Left lung (tissue), 14 donors: Measurements from ENCODE around the gene TTLL3. TPM values are rescaled to one million over a fixed set of nuclear protein-coding genes. Genes with fewer than 3 reads are reported as not detected.
A peak's percentile ranks its signal among the peaks of the same experiment; 100 is the strongest.

Experiments
- ATAC-seq: fragments of 200-7000 bp; cut with Tn5 transposase; one replicate; pipeline ENCODE4 v1.9.1; 2020; ENCODE audit warnings: moderate library complexity
- DNase-seq, 4 donors: peaks; one replicate each; pipeline ENCODE4 v3.0.0-alpha.2; 2013 to 2020
- H3K27ac ChIP-seq, 2 donors: fragments of 200-600 bp; sonication (generic) in 1 of 2; one replicate each; pipeline versions ENCODE4 v1.5.0 to v1.8.0; 2020 to 2021
- H3K27me3 ChIP-seq, 2 donors: fragments of 200-600 bp; sonication (generic) in 1 of 2; one replicate each; pipeline versions ENCODE4 v1.5.0 to v1.8.0; 2020 to 2021
- H3K36me3 ChIP-seq, 2 donors: fragments of 200-600 bp; sonication (generic) in 1 of 2; one replicate each; pipeline versions ENCODE4 v1.5.0 to v1.8.0; 2020 to 2021
- H3K4me1 ChIP-seq, 2 donors: fragments of 200-600 bp; one replicate each; pipeline ENCODE4 v1.8.0; 2021
- H3K4me3 ChIP-seq, 2 donors: fragments of 200-600 bp; sonication (generic) in 1 of 2; one replicate each; pipeline versions ENCODE4 v1.5.0 to v1.8.0; 2020 to 2021; ENCODE audit warnings: mild to moderate bottlenecking in 1 of 2
- H3K9me3 ChIP-seq, 2 donors: fragments of 200-600 bp; sonication (generic) in 1 of 2; one replicate each; pipeline versions ENCODE4 v1.5.0 to v1.8.0; 2020 to 2021
- intact Hi-C, 2 donors: fragments of 100-400 bp; cut with DNase I; formaldehyde crosslinking; loops; one replicate each; pipeline versions ENCODE4 v1.11.2 to v1.14.2; 2022
- long read RNA-seq, 12 donors: library from polyadenylated mRNA in 2 of 12; unstranded in 2 of 12; transcript quantifications; one replicate each; pipeline ENCODE4 v2.0.0 and lab custom pipeline, GENCODE V29; 2019 to 2026
- polyA plus RNA-seq, 6 donors: library from polyadenylated mRNA; unstranded; fragments of 120-200 nt; gene quantifications; one replicate each; pipeline ENCODE4 v1.2.1, GENCODE V29; 2013; ENCODE audit not compliant: insufficient read length in 6 of 6
- total RNA-seq, 2 donors: library from RNA; stranded (reverse); fragmentation: NEBNext Ultra II Directional; extraction: Animal tissue kit (Norgen Biotek cat#: 25700); gene quantifications; one replicate each; pipeline ENCODE4 v1.2.1, GENCODE V29; 2021
- TF ChIP-seq, protein P1 (sequence below), 2 donors: fragments of 200-600 bp; sonication (generic) in 1 of 2; IDR thresholded peaks; one replicate each; pipeline versions ENCODE4 v1.5.0 to v1.8.0; 2021; ENCODE audit warnings: antibody characterized with exemption in 2 of 2
- donor health status: DM: no; HTN: yes; CAD: no.
- donor health status: DM: no; HTN: no; CAD: no.

TTLL3 gene
- total RNA-seq (10 to 100 TPM; 30.5 to 33.9 TPM), polyA plus RNA-seq (100 to 1,000 TPM in 2 of 6 donors, 10 to 100 TPM in 4; 71.1 to 103 (median 94.4) TPM)
- long read RNA-seq, donor 1, full-length matches to known transcripts: 14 of 93 reads
- long read RNA-seq, donor 1, partial matches to known transcripts: 51 of 93 reads
- long read RNA-seq, donor 1, other reads (novel, unspliced or antisense): 28 of 93 reads
- long read RNA-seq, donor 2, full-length matches to known transcripts: 12 of 12 reads
- long read RNA-seq, donor 2, partial matches to known transcripts: 0 of 12 reads
- long read RNA-seq, donor 2, other reads (novel, unspliced or antisense): 0 of 12 reads
- long read RNA-seq, donor 3, full-length matches to known transcripts: 6 of 6 reads
- long read RNA-seq, donor 3, partial matches to known transcripts: 0 of 6 reads
- long read RNA-seq, donor 3, other reads (novel, unspliced or antisense): 0 of 6 reads
- long read RNA-seq, donor 4, partial matches to known transcripts: 3 of 4 reads
- long read RNA-seq, donor 4, other reads (novel, unspliced or antisense): 1 of 4 reads
- long read RNA-seq, donor 5, full-length matches to known transcripts: 14 of 19 reads
- long read RNA-seq, donor 5, partial matches to known transcripts: 5 of 19 reads
- long read RNA-seq, donor 5, other reads (novel, unspliced or antisense): 0 of 19 reads
- long read RNA-seq, donor 6, full-length matches to known transcripts: 6 of 35 reads
- long read RNA-seq, donor 6, partial matches to known transcripts: 11 of 35 reads
- long read RNA-seq, donor 6, other reads (novel, unspliced or antisense): 18 of 35 reads
- long read RNA-seq, donor 7, full-length matches to known transcripts: 2 of 2 reads
- long read RNA-seq, donor 7, partial matches to known transcripts: 0 of 2 reads
- long read RNA-seq, donor 7, other reads (novel, unspliced or antisense): 0 of 2 reads
- long read RNA-seq, donor 8, full-length matches to known transcripts: 12 of 21 reads
- long read RNA-seq, donor 8, partial matches to known transcripts: 0 of 21 reads
- long read RNA-seq, donor 8, other reads (novel, unspliced or antisense): 9 of 21 reads
- long read RNA-seq, donor 9: 0 reads
- long read RNA-seq, donor 10, partial matches to known transcripts: 1 of 1 reads
- long read RNA-seq, donor 10, other reads (novel, unspliced or antisense): 0 of 1 reads
- long read RNA-seq, donor 11, full-length matches to known transcripts: 5 of 40 reads
- long read RNA-seq, donor 11, partial matches to known transcripts: 20 of 40 reads
- long read RNA-seq, donor 11, other reads (novel, unspliced or antisense): 15 of 40 reads
- long read RNA-seq, donor 12, full-length matches to known transcripts: 5 of 85 reads
- long read RNA-seq, donor 12, partial matches to known transcripts: 60 of 85 reads
- long read RNA-seq, donor 12, other reads (novel, unspliced or antisense): 20 of 85 reads

DNA sequence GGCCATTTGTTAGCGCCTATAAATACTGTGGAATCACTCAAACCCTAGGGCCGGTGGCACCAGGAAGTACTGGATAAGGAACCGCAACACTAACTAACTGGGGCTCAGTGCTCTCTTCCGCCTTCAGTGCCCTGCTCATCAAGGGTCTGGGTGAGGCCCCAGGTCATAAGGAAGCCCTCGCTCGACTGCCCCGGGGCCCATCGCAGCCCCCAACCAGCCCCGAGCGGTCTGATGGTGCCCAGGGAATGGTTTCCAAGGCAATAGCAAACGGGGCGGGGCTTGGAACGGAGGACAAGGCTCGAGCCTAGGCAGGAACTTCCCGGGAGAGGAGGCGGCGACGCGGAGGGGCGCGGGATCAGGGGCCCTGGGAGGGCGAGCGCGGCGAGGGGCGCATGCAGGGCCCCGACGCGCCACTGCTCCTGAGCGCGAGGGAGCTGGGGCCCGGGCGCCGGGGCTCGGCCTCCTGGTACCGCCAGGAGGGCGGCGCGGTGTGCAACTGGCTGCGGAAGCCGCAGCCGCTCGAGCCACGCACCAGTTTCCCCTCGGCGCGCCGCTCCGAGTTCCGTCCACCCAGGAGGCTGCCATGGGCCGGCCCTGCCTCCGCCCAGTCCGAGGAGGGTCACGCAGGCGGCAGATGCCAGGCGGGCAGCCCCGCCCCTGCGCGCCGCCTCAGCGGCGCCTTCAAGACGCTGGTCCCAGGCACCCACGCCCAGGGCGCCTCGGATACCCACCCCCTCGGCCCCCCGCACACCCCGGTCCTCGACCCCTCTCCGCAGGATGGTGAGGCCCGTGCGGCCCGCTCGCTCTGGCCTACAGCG is at the start of gene TTLL3:
Gene TTLL3 (plus strand): TSS at position 648 of the 818 bp plus-strand sequence. CDS start 400 bp downstream, outside the sequence.
- peak; percentile 78 to 95 (median 82) for DNase-seq
- intact Hi-C loops: no loop called here

GRCh38 chr3:9760779-9761505 is 49.1 kb upstream of the TTLL3 start:
- Histone ChIP-seq H3K27me3 (no peaks in the 10 kb centered on the region), H3K4me3 (no peak overlapping the region), H3K9me3 (no peaks in the 10 kb centered on the region), H3K27ac (no peak overlapping the region), H3K4me1 (no peaks in the 10 kb centered on the region), H3K36me3 (peaks cover 0 to 78% of the 10 kb centered on the region in 2 donors)
- no peak for DNase-seq
- no peak for ATAC-seq
- intact Hi-C loops: no loop called here
- TF ChIP-seq, protein P1, sequence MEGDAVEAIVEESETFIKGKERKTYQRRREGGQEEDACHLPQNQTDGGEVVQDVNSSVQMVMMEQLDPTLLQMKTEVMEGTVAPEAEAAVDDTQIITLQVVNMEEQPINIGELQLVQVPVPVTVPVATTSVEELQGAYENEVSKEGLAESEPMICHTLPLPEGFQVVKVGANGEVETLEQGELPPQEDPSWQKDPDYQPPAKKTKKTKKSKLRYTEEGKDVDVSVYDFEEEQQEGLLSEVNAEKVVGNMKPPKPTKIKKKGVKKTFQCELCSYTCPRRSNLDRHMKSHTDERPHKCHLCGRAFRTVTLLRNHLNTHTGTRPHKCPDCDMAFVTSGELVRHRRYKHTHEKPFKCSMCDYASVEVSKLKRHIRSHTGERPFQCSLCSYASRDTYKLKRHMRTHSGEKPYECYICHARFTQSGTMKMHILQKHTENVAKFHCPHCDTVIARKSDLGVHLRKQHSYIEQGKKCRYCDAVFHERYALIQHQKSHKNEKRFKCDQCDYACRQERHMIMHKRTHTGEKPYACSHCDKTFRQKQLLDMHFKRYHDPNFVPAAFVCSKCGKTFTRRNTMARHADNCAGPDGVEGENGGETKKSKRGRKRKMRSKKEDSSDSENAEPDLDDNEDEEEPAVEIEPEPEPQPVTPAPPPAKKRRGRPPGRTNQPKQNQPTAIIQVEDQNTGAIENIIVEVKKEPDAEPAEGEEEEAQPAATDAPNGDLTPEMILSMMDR (IDR thresholded peaks at IDR 0.05): no peak

More for the DNA sequence above, at the start of gene TTLL3:
- peak within 1 kb of the TSS; percentile 96 to 97 for H3K27ac ChIP-seq
- H3K27me3 ChIP-seq: no peaks in the 10 kb centered on the region
- ATAC-seq: peak; percentile 92
- TF ChIP-seq, protein P1 (IDR thresholded peaks at IDR 0.05): no peak
- H3K36me3 ChIP-seq: peaks cover 0 to 49% of the 10 kb centered on the region in 2 donors
- peaks cover 0 to 23% of the 10 kb centered on the region in 2 donors for H3K4me1 ChIP-seq
- peak within 1 kb of the TSS; percentile 66 to 72 for H3K4me3 ChIP-seq
- no peaks in the 10 kb centered on the region for H3K9me3 ChIP-seq

DNA sequence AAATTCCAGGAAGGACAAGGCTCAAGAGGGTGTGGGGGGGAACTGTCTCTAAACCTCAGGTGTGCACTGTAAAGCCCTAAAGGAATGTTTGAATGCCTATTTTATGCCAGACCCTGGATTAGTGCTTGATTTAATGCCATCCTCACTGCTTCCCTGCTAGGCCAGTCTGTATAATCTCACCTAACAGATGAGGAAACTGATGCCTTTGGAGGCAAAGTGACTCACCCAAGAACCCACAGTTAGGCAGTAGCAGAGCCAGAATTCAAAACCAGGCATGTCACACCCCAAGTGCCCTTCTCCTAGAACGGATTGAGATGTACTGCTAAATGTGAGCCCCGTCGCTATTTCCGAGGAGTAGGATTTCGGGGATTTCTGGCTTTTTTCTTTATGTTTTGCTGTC is 48.1 kb upstream of the TTLL3 start:
- TF ChIP-seq, protein P1 (IDR thresholded peaks at IDR 0.05): no peak
- Histone ChIP-seq H3K36me3 (peaks cover 0 to 76% of the 10 kb centered on the region in 2 donors), H3K27ac (no peak overlapping the region)

GRCh38 chr3:9762871-9763270 is 47.2 kb upstream of the TTLL3 start:
- TF ChIP-seq, protein P1 (IDR thresholded peaks at IDR 0.05): no peak
- Histone ChIP-seq H3K27ac (no peak overlapping the region), H3K9me3 (no peaks in the 10 kb centered on the region), H3K4me3 (no peak overlapping the region), H3K27me3 (no peaks in the 10 kb centered on the region), H3K4me1 (peaks cover 0 to 16% of the 10 kb centered on the region in 2 donors), H3K36me3 (peaks cover 0 to 66% of the 10 kb centered on the region in 2 donors)
- intact Hi-C loops: no loop called here
- no peak for ATAC-seq
- no peak for DNase-seq

More for the DNA sequence above, 48.1 kb upstream of the TTLL3 start:
- Histone ChIP-seq H3K27me3 (no peaks in the 10 kb centered on the region), H3K4me1 (peaks cover 0 to 6% of the 10 kb centered on the region in 2 donors), H3K9me3 (no peaks in the 10 kb centered on the region), H3K4me3 (no peak overlapping the region)
- no peak for ATAC-seq
- DNase-seq: no peak
- intact Hi-C loops: no loop called here
